Type B pancreatic cell (in vitro differentiated cells): ENCODE data around the gene CLEC3A. TPM values are rescaled to one million over a fixed set of nuclear protein-coding genes. Genes with fewer than 3 reads are reported as not detected.

ENCODE experiments used
- DNase-seq: peaks from one replicate; pipeline ENCODE4 v3.0.0; 2021; ENCODE audit warnings: mixed read lengths; ENCODE audit not compliant: unreplicated experiment; ENCODE audit errors: extremely low spot score
- H3K27ac Mint-ChIP-seq: 2 replicates; pipeline ENCODE4 v1.8.0; 2021; ENCODE audit warnings: mild to moderate bottlenecking, mixed read lengths
- H3K27me3 Mint-ChIP-seq: 2 replicates; pipeline ENCODE4 v1.8.0; 2021; ENCODE audit warnings: mixed read lengths
- H3K36me3 Mint-ChIP-seq: 2 replicates; pipeline ENCODE4 v1.8.0; 2021; ENCODE audit warnings: mixed read lengths
- H3K4me1 Mint-ChIP-seq: one replicate; pipeline ENCODE4 v1.8.0; 2021; ENCODE audit warnings: mixed read lengths; ENCODE audit not compliant: unreplicated experiment
- H3K4me3 Mint-ChIP-seq: 2 replicates; pipeline ENCODE4 v1.8.0; 2021; ENCODE audit warnings: mild to moderate bottlenecking, mixed read lengths
- H3K9me3 Mint-ChIP-seq: 2 replicates; pipeline ENCODE4 v1.8.0; 2021; ENCODE audit warnings: mixed read lengths
- CTCF ChIP-seq: fragments of 200-600 bp; sonication (generic); conservative IDR thresholded peaks from 2 replicates; pipeline ENCODE4 v1.5.0; 2021; ENCODE audit warnings: antibody characterized with exemption, mild to moderate bottlenecking
- total RNA-seq: library from RNA; stranded (reverse); gene quantifications from 2 replicates; pipeline ENCODE4 v1.2.1, GENCODE V29; 2021; ENCODE audit warnings: low replicate concordance

CLEC3A gene
- total RNA-seq, 1 donor from 2014 or later = not detected

DNA sequence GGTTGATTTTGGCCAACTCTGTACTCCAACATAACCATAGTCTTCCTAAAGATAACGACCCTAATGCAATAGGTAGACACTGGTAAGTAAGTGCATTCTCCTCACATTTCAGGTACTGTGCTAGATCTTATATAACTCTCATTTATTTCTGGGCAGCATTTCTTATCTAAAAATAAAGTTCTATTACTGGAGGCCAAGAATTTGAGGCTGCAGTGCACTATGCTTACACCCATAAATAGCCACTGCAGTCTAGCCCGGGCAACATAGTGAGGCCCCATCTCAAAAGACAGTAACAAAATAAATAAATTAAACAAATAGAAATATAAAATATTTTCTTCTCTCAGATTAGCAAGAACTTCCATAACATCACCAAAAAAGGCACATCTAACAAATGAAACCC is 12.7 kb downstream of the CLEC3A start:
- H3K27me3 Mint-ChIP-seq = peaks cover 26% of the 10 kb centered on the region

DNA sequence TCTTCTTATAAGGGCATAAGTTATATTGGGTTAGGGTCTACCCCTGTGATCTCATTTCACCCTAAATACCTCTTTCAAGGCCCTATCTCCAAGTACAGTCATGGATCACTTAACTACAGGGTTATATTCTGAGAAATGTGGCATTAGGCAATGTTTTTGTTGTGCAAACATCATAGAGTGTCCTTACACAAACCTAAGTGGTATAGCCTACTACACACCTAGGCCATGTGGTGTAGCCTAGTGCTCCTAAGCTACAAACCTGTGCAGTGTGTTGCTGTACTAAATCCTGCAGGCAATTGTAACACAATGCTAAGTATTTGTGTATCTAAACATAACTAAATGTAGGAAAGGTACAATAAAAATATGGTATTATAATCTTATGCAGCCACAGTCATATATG is 18.0 kb downstream of the CLEC3A start:
- Mint-ChIP-seq H3K27me3 (peaks cover 39% of the 10 kb centered on the region), H3K27ac (no peak overlapping the region), H3K36me3 (no peaks in the 10 kb centered on the region), H3K4me3 (no peak overlapping the region), H3K9me3 (no peaks in the 10 kb centered on the region), H3K4me1 (no peaks in the 10 kb centered on the region)
- TF ChIP-seq CTCF = no peak
- DNase-seq = no peak

More for the DNA sequence above, 12.7 kb downstream of the CLEC3A start:
- DNase-seq = no peak
- no peak for TF ChIP-seq CTCF
- no peaks in the 10 kb centered on the region for H3K36me3 Mint-ChIP-seq
- no peaks in the 10 kb centered on the region for H3K9me3 Mint-ChIP-seq
- no peak overlapping the region for H3K4me3 Mint-ChIP-seq
- no peak overlapping the region for H3K27ac Mint-ChIP-seq
- no peaks in the 10 kb centered on the region for H3K4me1 Mint-ChIP-seq

GRCh38 chr16:78045865-78046581 is 23.7 kb downstream of the CLEC3A start:
- no peak overlapping the region for H3K27ac Mint-ChIP-seq
- H3K4me1 Mint-ChIP-seq = no peaks in the 10 kb centered on the region
- peaks cover 34% of the 10 kb centered on the region for H3K27me3 Mint-ChIP-seq
- H3K9me3 Mint-ChIP-seq = no peaks in the 10 kb centered on the region
- DNase-seq = peak; percentile 90
- H3K36me3 Mint-ChIP-seq = no peaks in the 10 kb centered on the region
- H3K4me3 Mint-ChIP-seq = peak overlapping the region; percentile 58
- TF ChIP-seq CTCF = peak; percentile 30

DNA sequence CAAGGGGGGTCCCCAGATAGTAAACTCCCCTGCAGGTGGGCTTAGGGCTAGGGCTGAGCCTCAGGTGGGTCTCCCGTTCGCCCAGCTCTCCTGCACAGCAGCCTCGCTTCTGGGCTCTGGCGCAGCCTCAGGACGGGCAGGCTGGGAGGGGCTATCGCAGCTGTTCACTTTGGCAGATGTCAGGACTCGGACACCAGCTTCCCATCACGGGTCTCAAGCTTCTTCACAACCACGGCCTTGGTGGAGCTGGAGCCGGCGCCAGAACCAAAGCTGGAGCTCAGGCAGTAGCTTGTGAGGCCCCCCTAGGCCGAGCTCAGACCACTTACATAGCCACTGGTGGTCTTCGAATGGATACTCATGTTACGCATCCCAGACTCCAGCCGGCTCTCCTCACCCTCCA is 26.0 kb downstream of the CLEC3A start:
- Mint-ChIP-seq H3K27ac (no peak overlapping the region), H3K36me3 (no peaks in the 10 kb centered on the region), H3K4me3 (no peak overlapping the region), H3K4me1 (no peaks in the 10 kb centered on the region), H3K27me3 (peaks cover 34% of the 10 kb centered on the region), H3K9me3 (no peaks in the 10 kb centered on the region)
- TF ChIP-seq CTCF = no peak
- no peak for DNase-seq

DNA sequence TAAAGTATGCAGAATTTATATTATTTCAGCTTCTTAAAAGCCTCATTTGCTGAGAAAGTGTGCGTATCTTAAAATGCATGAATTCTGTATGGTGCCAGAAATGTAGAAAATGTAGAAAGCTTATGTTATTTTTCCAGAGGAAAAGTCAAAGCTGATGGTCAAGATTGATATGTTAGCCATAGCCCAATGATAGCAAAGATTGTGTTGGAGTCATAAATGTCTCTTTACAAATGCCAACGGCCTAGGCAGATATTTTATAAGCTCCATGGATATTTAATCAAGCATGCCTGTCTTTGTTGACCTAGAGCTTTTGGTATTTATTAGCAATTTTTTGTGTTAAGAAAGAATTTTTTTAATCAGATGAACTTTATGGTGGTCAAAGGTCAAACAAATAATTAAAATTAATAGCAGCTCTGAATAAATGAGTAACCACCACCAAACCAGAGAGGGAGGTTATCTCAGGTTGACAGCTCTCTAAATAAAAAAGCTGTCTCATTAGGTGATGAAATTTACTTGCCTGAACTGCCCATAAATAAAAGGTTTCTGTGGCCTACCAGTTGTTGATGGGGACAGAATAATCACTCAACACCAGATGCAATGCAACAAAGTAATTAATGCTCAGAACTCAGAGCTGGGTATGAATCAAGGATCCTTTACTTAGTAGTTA is 28.5 kb downstream of the CLEC3A start:
- Mint-ChIP-seq H3K4me3 (no peak overlapping the region), H3K27me3 (peaks cover 35% of the 10 kb centered on the region), H3K27ac (no peak overlapping the region), H3K4me1 (no peaks in the 10 kb centered on the region), H3K9me3 (no peaks in the 10 kb centered on the region), H3K36me3 (no peaks in the 10 kb centered on the region)
- TF ChIP-seq CTCF = no peak
- no peak for DNase-seq
